Activated CD4-positive, alpha-beta memory T cell treated with anti-CD3 and anti-CD28 coated beads, Interleukin-2, amount 10 ng/mL, durations not matched to agents 7 days and 5 days (primary cell): ENCODE measurements around the gene PPM1H. TPM values are rescaled to one million over a fixed set of nuclear protein-coding genes. Genes with fewer than 3 reads are reported as not detected.

Experiments used
- CTCF ChIA-PET: fragments of 350-600 bp; sonication (Branson Sonifier 250); formaldehyde crosslinking; loops from one replicate; lab custom pipeline; 2021; ENCODE audit warnings: antibody characterized with exemption, inconsistent platforms; lab: Charles Lee
- POLR2A ChIA-PET: fragments of 350-600 bp; sonication (Branson Sonifier 250); formaldehyde crosslinking; loops from one replicate; lab custom pipeline; 2021; ENCODE audit warnings: antibody characterized with exemption; lab: Charles Lee
- DNase-seq: peaks from one replicate; pipeline ENCODE4 v3.0.0-alpha.2; 2020
- H3K27ac Mint-ChIP-seq: one replicate; pipeline ENCODE4 v1.8.0; 2021; ENCODE audit warnings: mild to moderate bottlenecking, mixed read lengths
- H3K27me3 Mint-ChIP-seq: one replicate; pipeline ENCODE4 v1.8.0; 2021; ENCODE audit warnings: mixed read lengths
- H3K36me3 Mint-ChIP-seq: one replicate; pipeline ENCODE4 v1.8.0; 2021; ENCODE audit warnings: low read depth, mixed read lengths
- H3K4me1 Mint-ChIP-seq: one replicate; pipeline ENCODE4 v1.8.0; 2021; ENCODE audit warnings: mixed read lengths
- H3K4me3 Mint-ChIP-seq: one replicate; pipeline ENCODE4 v1.8.0; 2021; ENCODE audit warnings: mild to moderate bottlenecking, mixed read lengths
- H3K9me3 Mint-ChIP-seq: one replicate; pipeline ENCODE4 v1.8.0; 2021; ENCODE audit warnings: mixed read lengths
- total RNA-seq, 2 experiments: library from RNA; stranded (reverse); gene quantifications; one replicate each; pipeline ENCODE4 v1.2.3, GENCODE V29; 2021

PPM1H gene
- total RNA-seq, 2 experiments from 2014 or later = not detected

GRCh38 chr12:62655666-62656151, 279.2 kb downstream of the PPM1H start:
- no peak for DNase-seq
- H3K27ac Mint-ChIP-seq = no peak overlapping the region
- peaks cover 8% of the 10 kb centered on the region for H3K4me1 Mint-ChIP-seq
- peaks cover 36% of the 10 kb centered on the region for H3K27me3 Mint-ChIP-seq
- H3K9me3 Mint-ChIP-seq = no peaks in the 10 kb centered on the region
- no peaks in the 10 kb centered on the region for H3K36me3 Mint-ChIP-seq
- ChIA-PET POLR2A (no interaction called here), CTCF (no interaction called here)
- no peak overlapping the region for H3K4me3 Mint-ChIP-seq

GRCh38 chr12:62654326-62655241, 280.4 kb downstream of the PPM1H start:
- ChIA-PET POLR2A (no interaction called here), CTCF (no interaction called here)
- Mint-ChIP-seq H3K4me3 (no peak overlapping the region), H3K9me3 (no peaks in the 10 kb centered on the region), H3K36me3 (no peaks in the 10 kb centered on the region), H3K27ac (no peak overlapping the region), H3K4me1 (peaks cover 8% of the 10 kb centered on the region), H3K27me3 (peaks cover 36% of the 10 kb centered on the region)
- DNase-seq = no peak

GRCh38 chr12:62653740-62654139, 281.2 kb downstream of the PPM1H start:
- no peak overlapping the region for H3K4me3 Mint-ChIP-seq
- H3K4me1 Mint-ChIP-seq = peaks cover 8% of the 10 kb centered on the region
- no peaks in the 10 kb centered on the region for H3K9me3 Mint-ChIP-seq
- POLR2A ChIA-PET = no interaction called here
- H3K27me3 Mint-ChIP-seq = peaks cover 32% of the 10 kb centered on the region
- DNase-seq = no peak
- no peak overlapping the region for H3K27ac Mint-ChIP-seq
- H3K36me3 Mint-ChIP-seq = no peaks in the 10 kb centered on the region
- CTCF ChIA-PET = interaction anchor here (0.7 kb wide), 1 partner anchor 131 kb away, joined by 3 read pairs; no protein-coding TSS in a partner anchor

- H3K36me3 Mint-ChIP-seq = no peaks in the 10 kb centered on the region
- peaks cover 30% of the 10 kb centered on the region for H3K27me3 Mint-ChIP-seq
- no peak for DNase-seq
- peaks cover 8% of the 10 kb centered on the region for H3K4me1 Mint-ChIP-seq
- no peaks in the 10 kb centered on the region for H3K9me3 Mint-ChIP-seq
- POLR2A ChIA-PET = no interaction called here
- CTCF ChIA-PET = interaction anchor here (0.7 to 1.3 kb wide), 2 partner anchors 131 to 140 kb away, joined by 3 read pairs; no protein-coding TSS in a partner anchor
- H3K27ac Mint-ChIP-seq = no peak overlapping the region
- H3K4me3 Mint-ChIP-seq = no peak overlapping the region
Observed at GRCh38 chr12:62653304-62653703, 281.6 kb downstream of the PPM1H start.

GRCh38 chr12:62651138-62651537, 283.8 kb downstream of the PPM1H start:
- no peak overlapping the region for H3K4me3 Mint-ChIP-seq
- POLR2A ChIA-PET = interaction anchor here (0.9 kb wide), 1 partner anchor 16 kb away, joined by 3 read pairs; no protein-coding TSS in a partner anchor
- no peak for DNase-seq
- H3K27me3 Mint-ChIP-seq = peaks cover 15% of the 10 kb centered on the region
- peaks cover 8% of the 10 kb centered on the region for H3K4me1 Mint-ChIP-seq
- H3K36me3 Mint-ChIP-seq = no peaks in the 10 kb centered on the region
- CTCF ChIA-PET = interaction anchor here (0.7 kb wide), 1 partner anchor 22 kb away, joined by 3 read pairs; no protein-coding TSS in a partner anchor
- H3K9me3 Mint-ChIP-seq = no peaks in the 10 kb centered on the region
- H3K27ac Mint-ChIP-seq = no peak overlapping the region

GRCh38 chr12:62649412-62650138, 285.4 kb downstream of the PPM1H start:
- ChIA-PET CTCF (interaction anchor here (0.5 to 1.6 kb wide), 3 partner anchors 8 to 181 kb away, joined by 3 to 5 read pairs (median 3); no protein-coding TSS in a partner anchor), POLR2A (no interaction called here)
- peaks cover 7% of the 10 kb centered on the region for H3K27me3 Mint-ChIP-seq
- H3K27ac Mint-ChIP-seq = no peak overlapping the region
- no peaks in the 10 kb centered on the region for H3K36me3 Mint-ChIP-seq
- no peaks in the 10 kb centered on the region for H3K9me3 Mint-ChIP-seq
- peaks cover 4% of the 10 kb centered on the region for H3K4me1 Mint-ChIP-seq
- H3K4me3 Mint-ChIP-seq = no peak overlapping the region
- no peak for DNase-seq

GRCh38 chr12:62647586-62647985, 287.4 kb downstream of the PPM1H start:
- no peak for DNase-seq
- Mint-ChIP-seq H3K36me3 (no peaks in the 10 kb centered on the region), H3K27ac (no peak overlapping the region)

GRCh38 chr12:62646566-62646965, 288.4 kb downstream of the PPM1H start:
- H3K4me1 Mint-ChIP-seq = peaks cover 6% of the 10 kb centered on the region
- H3K27ac Mint-ChIP-seq = no peak overlapping the region
- no peaks in the 10 kb centered on the region for H3K27me3 Mint-ChIP-seq
- no peak overlapping the region for H3K4me3 Mint-ChIP-seq
- ChIA-PET POLR2A (no interaction called here), CTCF (no interaction called here)
- H3K9me3 Mint-ChIP-seq = no peaks in the 10 kb centered on the region
- DNase-seq = no peak
- no peaks in the 10 kb centered on the region for H3K36me3 Mint-ChIP-seq

More at GRCh38 chr12:62647586-62647985, 287.4 kb downstream of the PPM1H start:
- Mint-ChIP-seq H3K4me1 (no peaks in the 10 kb centered on the region), H3K9me3 (no peaks in the 10 kb centered on the region), H3K4me3 (no peak overlapping the region), H3K27me3 (no peaks in the 10 kb centered on the region)
- CTCF ChIA-PET = no interaction called here
- POLR2A ChIA-PET = no interaction called here

- CTCF ChIA-PET = no interaction called here
Observed at GRCh38 chr12:62643486-62643885, 291.5 kb downstream of the PPM1H start.

GRCh38 chr12:62642486-62642885, 292.5 kb downstream of the PPM1H start:
- ChIA-PET CTCF (interaction anchor here (0.9 to 1.5 kb wide), 2 partner anchors 61 to 155 kb away, joined by 4 read pairs; no protein-coding TSS in a partner anchor), POLR2A (no interaction called here)
- H3K4me1 Mint-ChIP-seq = peaks cover 16% of the 10 kb centered on the region
- no peaks in the 10 kb centered on the region for H3K36me3 Mint-ChIP-seq
- no peak overlapping the region for H3K4me3 Mint-ChIP-seq
- H3K27ac Mint-ChIP-seq = no peak overlapping the region
- no peaks in the 10 kb centered on the region for H3K9me3 Mint-ChIP-seq
- no peaks in the 10 kb centered on the region for H3K27me3 Mint-ChIP-seq
- DNase-seq = no peak

More at GRCh38 chr12:62643486-62643885, 291.5 kb downstream of the PPM1H start:
- POLR2A ChIA-PET = no interaction called here
- Mint-ChIP-seq H3K27me3 (no peaks in the 10 kb centered on the region), H3K9me3 (no peaks in the 10 kb centered on the region), H3K4me1 (peaks cover 16% of the 10 kb centered on the region), H3K4me3 (no peak overlapping the region), H3K36me3 (no peaks in the 10 kb centered on the region), H3K27ac (no peak overlapping the region)
- DNase-seq = no peak

- Mint-ChIP-seq H3K27me3 (peaks cover 2% of the 10 kb centered on the region), H3K9me3 (no peaks in the 10 kb centered on the region), H3K4me3 (peak overlapping the region; percentile 37), H3K36me3 (no peaks in the 10 kb centered on the region), H3K27ac (peak overlapping the region; percentile 63), H3K4me1 (peaks cover 16% of the 10 kb centered on the region)
- ChIA-PET POLR2A (interaction anchor here (1.0 to 2.4 kb wide), 4 partner anchors 31 to 174 kb away, joined by 3 to 24 read pairs (median 4); partner anchors contain the start of gene MON2), CTCF (interaction anchor here (0.9 to 2.1 kb wide), 6 partner anchors 8 to 381 kb away, joined by 3 to 6 read pairs (median 4); partner anchors contain the start of gene USP15)
- peak; percentile 39 for DNase-seq
Observed at GRCh38 chr12:62640910-62641448, 294.0 kb downstream of the PPM1H start.

GRCh38 chr12:62637679-62638078, 297.3 kb downstream of the PPM1H start:
- Mint-ChIP-seq H3K27ac (no peak overlapping the region), H3K9me3 (no peaks in the 10 kb centered on the region)

More at GRCh38 chr12:62637679-62638078, 297.3 kb downstream of the PPM1H start:
- ChIA-PET CTCF (interaction anchor here (1.1 kb wide), 1 partner anchor 54 kb away, joined by 3 read pairs; no protein-coding TSS in a partner anchor), POLR2A (interaction anchor here (0.7 kb wide), 1 partner anchor 36 kb away, joined by 3 read pairs; no protein-coding TSS in a partner anchor)
- DNase-seq = no peak
- Mint-ChIP-seq H3K27me3 (peaks cover 26% of the 10 kb centered on the region), H3K36me3 (no peaks in the 10 kb centered on the region), H3K4me1 (peaks cover 16% of the 10 kb centered on the region), H3K4me3 (no peak overlapping the region)
